BJ (cell line): ENCODE results near the gene FTL. TPM values are rescaled to one million over a fixed set of nuclear protein-coding genes. Genes with fewer than 3 reads are reported as not detected.

Experiments
- CTCF ChIA-PET: fragments of 350-600 bp; formaldehyde crosslinking; extraction: SDS; loops from one replicate; lab custom pipeline; 2021; ENCODE audit warnings: antibody characterized with exemption, inconsistent platforms; lab: Yijun Ruan, JAX
- POLR2A ChIA-PET: fragments of 300-600 bp; sonication (Branson Sonifier 250); formaldehyde crosslinking; extraction: SDS; loops from one replicate; lab custom pipeline; 2021; ENCODE audit warnings: antibody characterized with exemption; lab: Charles Lee
- DNase-seq: peaks from one replicate; pipeline ENCODE4 v3.0.0-alpha.2; 2011; ENCODE audit warnings: low read depth
- H3K27me3 ChIP-seq: 2 replicates; pipeline ENCODE4 v1.6.0; 2011; ENCODE audit warnings: low read length; ENCODE audit not compliant: control insufficient read depth, insufficient read depth
- H3K36me3 ChIP-seq: 2 replicates; pipeline ENCODE4 v1.5.1; 2011; ENCODE audit warnings: low read length; ENCODE audit not compliant: control insufficient read depth, insufficient read depth
- H3K4me3 ChIP-seq: 2 replicates; pipeline ENCODE4 v1.5.1; 2011; ENCODE audit warnings: low read depth, mild to moderate bottlenecking, control low read depth, low read length
- CTCF ChIP-seq: IDR thresholded peaks from 2 replicates; pipeline ENCODE4 v1.5.1; 2011; ENCODE audit warnings: low read depth, mild to moderate bottlenecking, control low read depth, inconsistent platforms, low read length, moderate library complexity; ENCODE audit not compliant: insufficient read depth
- polyA plus RNA-seq: library from polyadenylated mRNA; depleted of rRNA; stranded (reverse); fragments of >200 nt; gene quantifications from 2 replicates; pipeline ENCODE4 v1.2.3, GENCODE V29; 2011

Gene FTL
- polyA plus RNA-seq, 1 experiment = 3,340 TPM

GRCh38 chr19:48965806-48966540, 864 bp downstream of the FTL start:
- peaks cover 33% of the 10 kb centered on the region for H3K36me3 ChIP-seq
- no peak for DNase-seq
- TF ChIP-seq CTCF = no peak
- POLR2A ChIA-PET = no interaction called here
- CTCF ChIA-PET = interaction anchor here (1.3 to 3.9 kb wide), 4 partner anchors 10 to 178 kb away, joined by 3 to 18 read pairs (median 10); no protein-coding TSS in a partner anchor
- H3K4me3 ChIP-seq = peak overlapping the region; percentile 78
- no peaks in the 10 kb centered on the region for H3K27me3 ChIP-seq

- Histone ChIP-seq H3K27me3 (no peaks in the 10 kb centered on the region), H3K36me3 (peaks cover 33% of the 10 kb centered on the region), H3K4me3 (peak overlapping the region; percentile 78)
- TF ChIP-seq CTCF = no peak
- ChIA-PET POLR2A (interaction anchor here (1.1 to 1.2 kb wide), 2 partner anchors 26 to 95 kb away, joined by 3 to 6 read pairs; partner anchors contain the start of genes GYS1, PPP1R15A and RUVBL2), CTCF (interaction anchor here (1.0 to 3.9 kb wide), 6 partner anchors 10 to 179 kb away, joined by 3 to 18 read pairs (median 8); partner anchors contain the start of genes GYS1 and RUVBL2)
- no peak for DNase-seq
Observed at GRCh38 chr19:48966541-48967345, 1.6 kb downstream of the FTL start.

GRCh38 chr19:48967346-48968178, 2.5 kb downstream of the FTL start:
- Histone ChIP-seq H3K27me3 (no peaks in the 10 kb centered on the region), H3K4me3 (no peak overlapping the region; the same call in 1 of the 2 replicates), H3K36me3 (peaks cover 33% of the 10 kb centered on the region)
- CTCF ChIA-PET = interaction anchor here (0.9 to 3.9 kb wide), 7 partner anchors 9 to 180 kb away, joined by 3 to 18 read pairs (median 7); partner anchors contain the start of genes GYS1 and RUVBL2
- POLR2A ChIA-PET = interaction anchor here (0.7 to 1.2 kb wide), 4 partner anchors 11 to 826 kb away, joined by 3 to 8 read pairs (median 5); partner anchors contain the start of genes GYS1, PPP1R15A and RUVBL2
- DNase-seq = no peak
- TF ChIP-seq CTCF = no peak

GRCh38 chr19:48968179-48968661, 3.1 kb downstream of the FTL start:
- POLR2A ChIA-PET = interaction anchor here (0.7 to 1.2 kb wide), 4 partner anchors 11 to 825 kb away, joined by 3 to 8 read pairs (median 5); partner anchors contain the start of genes GYS1, PPP1R15A and RUVBL2

More at GRCh38 chr19:48968179-48968661, 3.1 kb downstream of the FTL start:
- DNase-seq = no peak
- no peaks in the 10 kb centered on the region for H3K27me3 ChIP-seq
- no peak for TF ChIP-seq CTCF
- H3K36me3 ChIP-seq = peaks cover 34% of the 10 kb centered on the region
- CTCF ChIA-PET = interaction anchor here (0.9 to 3.9 kb wide), 6 partner anchors 8 to 180 kb away, joined by 3 to 18 read pairs (median 8); partner anchors contain the start of genes GYS1 and RUVBL2
- H3K4me3 ChIP-seq = no peak overlapping the region
